Ramos (cell line): ENCODE results near the gene CFH.
"Not testable (repeated sequence)": the region's sequence is repeated elsewhere in the genome, so short reads cannot be mapped to it uniquely, and the experiment has no call there.

Experiments used
- in situ Hi-C: fragments of 300-500 bp; cut with MboI; formaldehyde crosslinking; loops from one replicate; pipeline ENCODE4 v1.14.3; 2022; ENCODE audit warnings: low sequenced_read_pairs; ENCODE audit not compliant: unreplicated experiment

Gene CFH

GRCh38 chr1:196734006-196734405, 82.2 kb downstream of the CFH start:
- in situ Hi-C loops = no loop called here

GRCh38 chr1:196734460-196734859, 82.6 kb downstream of the CFH start:
- in situ Hi-C loops = no loop called here

- in situ Hi-C loops = no loop called here
Observed at GRCh38 chr1:196738730-196739129, 86.9 kb downstream of the CFH start.

- in situ Hi-C loops = not testable (repeated sequence)
Observed at GRCh38 chr1:196743244-196743643, 91.4 kb downstream of the CFH start.

- in situ Hi-C loops = not testable (repeated sequence)
Observed at GRCh38 chr1:196765019-196765740, 113.3 kb downstream of the CFH start.

- in situ Hi-C loops = not testable (repeated sequence)
Observed at GRCh38 chr1:196769823-196770222, 118.0 kb downstream of the CFH start.

GRCh38 chr1:196773713-196774112, 121.9 kb downstream of the CFH start:
- in situ Hi-C loops = no loop called here

GRCh38 chr1:196774175-196774574, 122.3 kb downstream of the CFH start:
- in situ Hi-C loops = no loop called here

- in situ Hi-C loops = no loop called here
Observed at GRCh38 chr1:196774603-196775002, 122.8 kb downstream of the CFH start, which contains the start of gene CFHR3. TSS of gene CFHR3 (plus strand) at chr1:196774840. CDS start at chr1:196774887, 47 bp downstream.

DNA sequence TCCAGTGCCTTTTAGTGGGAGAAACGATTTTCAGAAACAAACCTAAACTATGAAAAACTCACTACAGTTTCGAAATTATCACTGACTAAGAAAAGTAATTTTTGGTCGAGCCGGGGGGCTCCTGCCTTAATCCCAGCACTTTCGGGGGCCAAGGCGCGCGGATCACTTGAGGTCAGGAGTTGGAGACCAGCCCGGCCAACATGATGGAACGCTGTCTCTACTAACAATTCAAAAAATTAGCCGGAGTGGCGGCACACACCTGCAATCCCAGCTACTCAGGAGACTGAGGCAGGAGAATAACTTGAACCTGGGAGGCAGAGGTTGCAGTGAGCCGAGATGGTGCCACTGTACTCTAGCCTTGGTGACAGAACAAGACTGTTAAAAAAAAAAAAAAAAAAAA, 125.8 kb downstream of the CFH start:
- in situ Hi-C loops = no loop called here

DNA sequence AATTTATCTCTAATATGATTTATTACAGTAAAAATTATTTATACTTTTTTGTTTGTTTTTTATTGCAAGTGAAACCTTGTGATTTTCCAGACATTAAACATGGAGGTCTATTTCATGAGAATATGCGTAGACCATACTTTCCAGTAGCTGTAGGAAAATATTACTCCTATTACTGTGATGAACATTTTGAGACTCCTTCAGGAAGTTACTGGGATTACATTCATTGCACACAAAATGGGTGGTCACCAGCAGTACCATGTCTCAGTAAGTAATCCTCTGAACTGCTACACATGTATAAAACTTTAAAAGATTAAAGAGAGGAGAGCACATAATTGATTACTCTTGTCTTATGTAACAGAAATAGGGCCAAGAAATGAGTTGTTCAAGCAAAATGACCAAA, 127.2 kb downstream of the CFH start:
- in situ Hi-C loops = no loop called here

- in situ Hi-C loops = not testable (repeated sequence)
Observed at GRCh38 chr1:196791252-196791651, 139.4 kb downstream of the CFH start.

GRCh38 chr1:196794103-196794502, 142.3 kb downstream of the CFH start:
- in situ Hi-C loops = not testable (repeated sequence)
